RWPE2 (cell line): ENCODE results near the gene CSMD2.

Source experiments
- ATAC-seq: fragments of 200-7000 bp; cut with Tn5 transposase; 3 replicates; pipeline ENCODE4 v1.9.1; 2021; ENCODE audit warnings: low read depth
- DNase-seq: peaks from one replicate; pipeline ENCODE4 v3.0.0-alpha.2; 2020; ENCODE audit warnings: low spot score
- H3K27ac ChIP-seq: fragments of 450-650 bp; 2 replicates; pipeline ENCODE4 v1.5.1; 2017; ENCODE audit warnings: mild to moderate bottlenecking; ENCODE audit not compliant: poor library complexity, severe bottlenecking
- H3K27me3 ChIP-seq: fragments of 250-450 bp; sonication (Bioruptor Pico); 2 replicates; pipeline ENCODE4 v1.5.1; 2021; ENCODE audit warnings: mild to moderate bottlenecking, moderate library complexity; ENCODE audit not compliant: insufficient read depth, poor library complexity, severe bottlenecking
- H3K36me3 ChIP-seq: fragments of 250-450 bp; sonication (Bioruptor Pico); 2 replicates; pipeline ENCODE4 v1.5.1; 2020; ENCODE audit warnings: low read depth, mild to moderate bottlenecking, moderate library complexity
- H3K4me1 ChIP-seq: fragments of 250-450 bp; sonication (Bioruptor Pico); 2 replicates; pipeline ENCODE4 v1.5.1; 2021; ENCODE audit warnings: mild to moderate bottlenecking, moderate library complexity; ENCODE audit not compliant: insufficient read depth, poor library complexity, severe bottlenecking
- H3K4me3 ChIP-seq: fragments of 250-450 bp; sonication (Bioruptor Pico); 2 replicates; pipeline ENCODE4 v1.5.1; 2021; ENCODE audit warnings: mild to moderate bottlenecking, moderate library complexity; ENCODE audit not compliant: severe bottlenecking
- H3K9me3 ChIP-seq: fragments of 250-450 bp; sonication (Bioruptor Pico); 2 replicates; pipeline ENCODE4 v1.5.1; 2021; ENCODE audit warnings: mild to moderate bottlenecking, moderate library complexity; ENCODE audit not compliant: severe bottlenecking
- TF ChIP-seq, protein P1 (sequence below): fragments of 450-650 bp; IDR thresholded peaks from one replicate; pipeline ENCODE4 v1.5.1; 2017; ENCODE audit warnings: mild to moderate bottlenecking, moderate library complexity; ENCODE audit not compliant: poor library complexity, severe bottlenecking

The CSMD2 gene

DNA sequence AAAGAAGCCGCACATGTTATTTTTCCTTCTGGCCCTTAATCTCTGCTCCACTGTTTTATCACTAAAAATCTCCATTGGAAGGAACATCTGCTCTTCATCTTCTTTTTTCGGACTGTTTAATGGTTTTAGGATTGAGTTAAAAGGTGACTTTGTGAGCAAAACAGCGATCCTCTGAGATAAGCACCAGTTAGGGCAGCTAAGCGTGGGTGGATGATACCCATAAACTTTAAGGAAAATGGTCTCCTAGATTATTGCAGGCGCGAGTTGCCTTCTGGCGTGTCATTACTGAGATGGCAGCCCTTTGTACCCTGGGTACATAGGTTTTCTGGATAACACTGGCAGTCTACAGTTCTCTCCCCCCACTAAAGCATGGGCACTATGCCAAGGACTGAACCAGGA is 345.1 kb downstream of the CSMD2 start:
- Histone ChIP-seq H3K27ac (no peak overlapping the region), H3K9me3 (no peaks in the 10 kb centered on the region), H3K4me3 (no peak overlapping the region), H3K4me1 (peaks cover under 1% of the 10 kb centered on the region), H3K36me3 (no peaks in the 10 kb centered on the region), H3K27me3 (peaks cover 4% of the 10 kb centered on the region)
- ATAC-seq (no peak), DNase-seq (no peak)
- TF ChIP-seq, protein P1, sequence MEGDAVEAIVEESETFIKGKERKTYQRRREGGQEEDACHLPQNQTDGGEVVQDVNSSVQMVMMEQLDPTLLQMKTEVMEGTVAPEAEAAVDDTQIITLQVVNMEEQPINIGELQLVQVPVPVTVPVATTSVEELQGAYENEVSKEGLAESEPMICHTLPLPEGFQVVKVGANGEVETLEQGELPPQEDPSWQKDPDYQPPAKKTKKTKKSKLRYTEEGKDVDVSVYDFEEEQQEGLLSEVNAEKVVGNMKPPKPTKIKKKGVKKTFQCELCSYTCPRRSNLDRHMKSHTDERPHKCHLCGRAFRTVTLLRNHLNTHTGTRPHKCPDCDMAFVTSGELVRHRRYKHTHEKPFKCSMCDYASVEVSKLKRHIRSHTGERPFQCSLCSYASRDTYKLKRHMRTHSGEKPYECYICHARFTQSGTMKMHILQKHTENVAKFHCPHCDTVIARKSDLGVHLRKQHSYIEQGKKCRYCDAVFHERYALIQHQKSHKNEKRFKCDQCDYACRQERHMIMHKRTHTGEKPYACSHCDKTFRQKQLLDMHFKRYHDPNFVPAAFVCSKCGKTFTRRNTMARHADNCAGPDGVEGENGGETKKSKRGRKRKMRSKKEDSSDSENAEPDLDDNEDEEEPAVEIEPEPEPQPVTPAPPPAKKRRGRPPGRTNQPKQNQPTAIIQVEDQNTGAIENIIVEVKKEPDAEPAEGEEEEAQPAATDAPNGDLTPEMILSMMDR = no peak

DNA sequence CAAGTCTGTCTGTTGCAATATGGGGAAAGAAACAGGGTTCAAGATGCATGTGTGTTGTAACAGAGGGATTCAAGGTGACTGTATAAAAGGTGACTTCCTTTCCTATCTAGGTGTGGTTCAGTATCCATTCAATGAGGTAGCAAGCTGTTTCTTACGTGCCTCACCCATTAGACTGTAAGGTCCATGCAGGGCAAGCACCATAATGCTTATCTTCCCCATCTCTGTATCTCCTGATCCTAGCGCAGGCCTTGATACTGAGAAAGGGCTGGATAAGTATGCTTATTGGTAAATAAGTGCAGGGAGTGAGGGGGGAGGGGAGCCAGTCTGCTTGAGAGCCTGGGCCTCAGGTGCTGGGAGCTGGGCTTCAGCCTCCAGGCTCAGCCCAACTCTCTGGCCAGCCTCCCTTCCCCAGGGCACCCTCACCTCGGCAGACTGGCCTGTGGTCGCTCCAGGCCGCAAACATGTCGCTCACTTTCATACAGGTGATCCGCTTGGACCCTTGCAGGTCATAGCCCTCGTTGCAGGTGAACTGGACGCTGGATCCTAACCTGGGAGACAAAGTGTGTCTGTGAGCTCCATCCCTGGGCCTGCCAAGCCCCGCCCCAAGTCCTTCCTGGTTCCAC is 345.6 kb downstream of the CSMD2 start:
- ATAC-seq = no peak
- no peak for DNase-seq
- Histone ChIP-seq H3K27ac (no peak overlapping the region), H3K36me3 (no peaks in the 10 kb centered on the region), H3K9me3 (no peaks in the 10 kb centered on the region), H3K4me1 (peaks cover 3% of the 10 kb centered on the region), H3K4me3 (no peak overlapping the region), H3K27me3 (peaks cover 4% of the 10 kb centered on the region)
- TF ChIP-seq, protein P1 = no peak

GRCh38 chr1:33818071-33818470 is 347.0 kb downstream of the CSMD2 start:
- Histone ChIP-seq H3K27me3 (peaks cover 4% of the 10 kb centered on the region), H3K4me3 (no peak overlapping the region), H3K9me3 (no peaks in the 10 kb centered on the region), H3K36me3 (no peaks in the 10 kb centered on the region), H3K27ac (no peak overlapping the region), H3K4me1 (peaks cover 3% of the 10 kb centered on the region)
- DNase-seq (no peak), ATAC-seq (no peak)
- TF ChIP-seq, protein P1 = no peak

DNA sequence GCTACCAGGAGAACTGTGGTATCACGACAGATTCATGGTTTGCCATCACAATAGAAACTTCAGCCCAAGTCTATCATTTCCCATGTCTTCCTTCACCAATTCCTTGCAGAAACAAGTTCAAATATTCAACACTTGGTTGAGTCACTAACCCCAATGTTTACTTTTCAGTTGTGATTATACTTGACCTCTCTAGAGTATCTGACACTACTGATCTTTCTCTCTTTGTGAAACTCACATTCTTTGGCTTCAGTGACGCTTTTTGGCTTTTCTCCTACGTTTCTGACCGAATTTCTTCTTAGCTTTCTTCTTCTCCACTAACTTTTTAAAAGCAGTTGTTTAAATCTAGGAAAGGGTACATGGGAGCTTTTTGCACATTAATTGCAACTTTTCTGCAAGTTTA is 350.0 kb downstream of the CSMD2 start:
- no peaks in the 10 kb centered on the region for H3K36me3 ChIP-seq
- no peak for DNase-seq
- H3K9me3 ChIP-seq = no peaks in the 10 kb centered on the region
- no peak overlapping the region for H3K27ac ChIP-seq
- peak; percentile 62 for ATAC-seq
- peaks cover 4% of the 10 kb centered on the region for H3K27me3 ChIP-seq
- peaks cover 3% of the 10 kb centered on the region for H3K4me1 ChIP-seq
- no peak overlapping the region for H3K4me3 ChIP-seq
- TF ChIP-seq, protein P1 = no peak

DNA sequence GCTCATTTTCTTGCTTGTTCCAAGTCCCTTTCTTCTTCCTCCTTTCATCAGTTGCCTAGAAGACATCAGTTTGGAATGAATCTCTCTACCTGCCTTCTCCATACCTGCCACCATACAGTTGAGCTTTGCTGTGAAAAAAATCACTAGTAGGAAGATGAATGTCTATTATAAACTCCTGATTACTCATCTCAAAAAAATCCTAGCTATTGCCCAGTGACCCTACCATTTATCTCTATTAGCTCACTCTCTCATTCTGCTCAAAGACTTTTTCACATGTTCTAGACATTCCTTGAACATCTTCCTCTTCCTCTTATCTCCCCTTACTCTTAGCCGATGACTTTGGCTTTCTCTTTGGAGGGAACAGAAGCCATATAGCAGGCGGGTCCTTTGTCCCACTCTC is 350.9 kb downstream of the CSMD2 start:
- Histone ChIP-seq H3K4me1 (peaks cover 3% of the 10 kb centered on the region), H3K27ac (no peak overlapping the region), H3K36me3 (no peaks in the 10 kb centered on the region), H3K4me3 (no peak overlapping the region), H3K9me3 (no peaks in the 10 kb centered on the region), H3K27me3 (peaks cover 4% of the 10 kb centered on the region)
- TF ChIP-seq, protein P1 = no peak
- peak; percentile 45; the same call in 1 of the 3 replicates for ATAC-seq
- DNase-seq = no peak
